Keratinocyte (primary cell): ENCODE measurements around the gene ZKSCAN1. TPM values are rescaled to one million over a fixed set of nuclear protein-coding genes. Genes with fewer than 3 reads are reported as not detected.

Experiments
- DNase-seq: peaks from one replicate; pipeline ENCODE4 v3.0.0-alpha.2; 2011; ENCODE audit warnings: low read depth, missing footprints, low spot score
- FAIRE-seq: peaks from 2 replicates; lab custom pipeline; 2011; peaks lifted over from hg19 to GRCh38; lab: Jason Lieb, UNC
- H2AFZ ChIP-seq: 2 replicates; pipeline ENCODE4 v1.6.0; 2012; ENCODE audit warnings: low read length, control low read depth, inconsistent platforms; ENCODE audit not compliant: control insufficient read depth
- H3K27ac ChIP-seq: 2 replicates; pipeline ENCODE4 v1.5.1; 2011; ENCODE audit warnings: low read length; ENCODE audit not compliant: control insufficient read depth, insufficient read depth
- H3K27me3 ChIP-seq: 3 replicates; pipeline ENCODE4 v1.6.0; 2011; ENCODE audit warnings: low read length; ENCODE audit not compliant: control insufficient read depth, insufficient read depth; ENCODE audit errors: extremely low read depth
- H3K36me3 ChIP-seq, 2 experiments: 2 replicates in 1 of 2; 3 replicates in 1 of 2; pipeline ENCODE4 v1.5.1; 2011; ENCODE audit warnings: low read length in 2 of 2, mild to moderate bottlenecking in 1 of 2; ENCODE audit not compliant: control insufficient read depth in 2 of 2, insufficient read depth in 2 of 2; ENCODE audit errors: extremely low read depth in 1 of 2
- H3K4me1 ChIP-seq: 3 replicates; pipeline ENCODE4 v1.5.1; 2011; ENCODE audit warnings: low read length; ENCODE audit not compliant: control insufficient read depth, insufficient read depth; ENCODE audit errors: extremely low read depth
- H3K4me2 ChIP-seq: 3 replicates; pipeline ENCODE4 v1.6.0; 2011; ENCODE audit warnings: low read depth, low read length; ENCODE audit not compliant: control insufficient read depth, insufficient read depth; ENCODE audit errors: extremely low read depth
- H3K4me3 ChIP-seq, 3 experiments: fragments of 200-600 bp in 1 of 3; sonication (generic) in 1 of 3; 2 replicates in 2 of 3; 3 replicates in 1 of 3; pipeline ENCODE4 v1.5.1; 2011 to 2016; ENCODE audit warnings: low read length in 3 of 3, mild to moderate bottlenecking in 3 of 3, control low read depth in 2 of 3, inconsistent platforms in 1 of 3, low read depth in 1 of 3, mixed read lengths in 1 of 3, mixed run types in 1 of 3, moderate library complexity in 1 of 3; ENCODE audit not compliant: control insufficient read depth in 2 of 3, insufficient read depth in 2 of 3; ENCODE audit errors: extremely low read depth in 1 of 3
- H3K79me2 ChIP-seq: 2 replicates; pipeline ENCODE4 v1.6.0; 2012; ENCODE audit warnings: low read length; ENCODE audit not compliant: control insufficient read depth, insufficient read depth
- H3K9ac ChIP-seq: 3 replicates; pipeline ENCODE4 v1.6.0; 2011; ENCODE audit warnings: low read length; ENCODE audit not compliant: control insufficient read depth, insufficient read depth; ENCODE audit errors: extremely low read depth
- H3K9me1 ChIP-seq: 3 replicates; pipeline ENCODE4 v1.6.0; 2011; ENCODE audit warnings: low read length; ENCODE audit not compliant: control insufficient read depth, insufficient read depth; ENCODE audit errors: extremely low read depth
- H3K9me3 ChIP-seq: 2 replicates; pipeline ENCODE4 v1.5.1; 2012; ENCODE audit warnings: low read depth, low read length; ENCODE audit not compliant: control insufficient read depth
- H4K20me1 ChIP-seq: 3 replicates; pipeline ENCODE4 v1.6.0; 2011; ENCODE audit warnings: low read length; ENCODE audit not compliant: control insufficient read depth, insufficient read depth; ENCODE audit errors: extremely low read depth
- CTCF ChIP-seq, 3 experiments: IDR thresholded peaks in 1 of 3; conservative IDR thresholded peaks in 1 of 3; optimal IDR thresholded peaks in 1 of 3; 2 replicates in 2 of 3; 3 replicates in 1 of 3; pipeline versions ENCODE3 to v1.5.1; 2011; ENCODE audit warnings: low read length in 3 of 3, mild to moderate bottlenecking in 3 of 3, moderate library complexity in 2 of 3, control low read depth in 1 of 3, inconsistent platforms in 1 of 3; ENCODE audit not compliant: insufficient read depth in 2 of 3; ENCODE audit errors: extremely low read depth in 1 of 3
- EZH2 ChIP-seq: IDR thresholded peaks from one replicate; pipeline ENCODE4 v1.6.1; 2012; ENCODE audit warnings: inconsistent platforms, mild to moderate bottlenecking, low read length, moderate library complexity
- dilution Hi-C: fragments of 300-500 bp; cut with MboI; formaldehyde crosslinking; loops from one replicate; pipeline ENCODE4 v1.7.0; 2020; ENCODE audit warnings: low sequenced_read_pairs; ENCODE audit not compliant: extremely low pct_ligation_motif_present
- polyA plus RNA-seq, 5 experiments: library from polyadenylated mRNA; depleted of rRNA in 3 of 5; stranded (reverse) in 3 of 5; stranded (forward) in 1 of 5; unstranded in 1 of 5; fragments of >200 nt; gene quantifications; 1 replicate in 1 of 5; 2 replicates in 3 of 5; 3 replicates in 1 of 5; pipeline versions ENCODE4 v1.2.1 to v1.2.3, GENCODE V29; 2011 to 2012; ENCODE audit warnings: missing spikeins in 2 of 5, low read depth in 1 of 5, low replicate concordance in 1 of 5

The ZKSCAN1 gene
- polyA plus RNA-seq, 1 donor (not counting 4 experiments of a cell fraction or from before 2014, with no cell fraction given) = 24.7 TPM

- Histone ChIP-seq H3K4me1 (no peaks in the 10 kb centered on the region), H3K27me3 (no peaks in the 10 kb centered on the region), H3K79me2 (no peaks in the 10 kb centered on the region), H3K27ac (no peak overlapping the region), H3K9me1 (no peaks in the 10 kb centered on the region), H3K4me2 (no peak overlapping the region), H2AFZ (no peak overlapping the region), H3K9ac (no peak overlapping the region), H3K9me3 (no peaks in the 10 kb centered on the region), H3K36me3 (peaks cover 11 to 25% of the 10 kb centered on the region in 2 experiments), H3K4me3 (no peak overlapping the region), H4K20me1 (no peaks in the 10 kb centered on the region)
- dilution Hi-C loops = no loop called here
- FAIRE-seq (no peak), DNase-seq (no peak)
- no peak for TF ChIP-seq CTCF (optimal IDR thresholded peaks at IDR 0.05 in 1 of 3, IDR thresholded peaks at IDR 0.05 in 1 of 3, conservative IDR thresholded peaks at IDR 0.05 in 1 of 3; ENCODE audit: extremely low read depth in 1 of 3, insufficient read depth in 2 of 3, low read length in 3 of 3)
- TF ChIP-seq EZH2 = no peak
Observed at GRCh38 chr7:100061518-100062193, 46.3 kb downstream of the ZKSCAN1 start.

- Histone ChIP-seq H3K9me3 (no peaks in the 10 kb centered on the region), H3K27me3 (no peaks in the 10 kb centered on the region), H3K4me2 (no peak overlapping the region), H3K4me3 (no peak overlapping the region), H3K27ac (no peak overlapping the region), H3K4me1 (no peaks in the 10 kb centered on the region), H4K20me1 (no peaks in the 10 kb centered on the region), H3K79me2 (no peaks in the 10 kb centered on the region), H2AFZ (no peak overlapping the region), H3K9me1 (no peaks in the 10 kb centered on the region), H3K9ac (no peak overlapping the region), H3K36me3 (peaks cover 7 to 14% of the 10 kb centered on the region in 2 experiments)
- FAIRE-seq (no peak), DNase-seq (no peak)
- dilution Hi-C loops = no loop called here
- TF ChIP-seq CTCF (optimal IDR thresholded peaks at IDR 0.05 in 1 of 3, IDR thresholded peaks at IDR 0.05 in 1 of 3, conservative IDR thresholded peaks at IDR 0.05 in 1 of 3; ENCODE audit: extremely low read depth in 1 of 3, insufficient read depth in 2 of 3, low read length in 3 of 3) (no peak), EZH2 (no peak)
Observed at GRCh38 chr7:100063376-100063775, 48.0 kb downstream of the ZKSCAN1 start.
